GM19351 (cell line): ENCODE data around the gene EDC3.
A peak's percentile ranks its signal among the peaks of the same experiment; 100 is the strongest.
"Not testable (repeated sequence)": the region's sequence is repeated elsewhere in the genome, so short reads cannot be mapped to it uniquely, and the experiment has no call there.

Source experiments
- ATAC-seq: cut with Tn5 transposase; IDR thresholded peaks from one replicate; pipeline ENCODE4 v1.9.1; 2021; ENCODE audit warnings: mild to moderate bottlenecking, moderate library complexity; ENCODE audit not compliant: unreplicated experiment

EDC3 gene, protein sequence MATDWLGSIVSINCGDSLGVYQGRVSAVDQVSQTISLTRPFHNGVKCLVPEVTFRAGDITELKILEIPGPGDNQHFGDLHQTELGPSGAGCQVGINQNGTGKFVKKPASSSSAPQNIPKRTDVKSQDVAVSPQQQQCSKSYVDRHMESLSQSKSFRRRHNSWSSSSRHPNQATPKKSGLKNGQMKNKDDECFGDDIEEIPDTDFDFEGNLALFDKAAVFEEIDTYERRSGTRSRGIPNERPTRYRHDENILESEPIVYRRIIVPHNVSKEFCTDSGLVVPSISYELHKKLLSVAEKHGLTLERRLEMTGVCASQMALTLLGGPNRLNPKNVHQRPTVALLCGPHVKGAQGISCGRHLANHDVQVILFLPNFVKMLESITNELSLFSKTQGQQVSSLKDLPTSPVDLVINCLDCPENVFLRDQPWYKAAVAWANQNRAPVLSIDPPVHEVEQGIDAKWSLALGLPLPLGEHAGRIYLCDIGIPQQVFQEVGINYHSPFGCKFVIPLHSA

GRCh38 chr15:74695597-74696397 is at the start of gene EDC3:
TSS of gene EDC3 (minus strand) at chr15:74696024. CDS start at chr15:74675124, 20,900 bp downstream.
- peak; percentile 79 for ATAC-seq

- ATAC-seq, result no peak
These were observed 46.6 kb upstream of the EDC3 start for GRCh38 chr15:74742422-74742821.

GRCh38 chr15:74738239-74738638 is 42.4 kb upstream of the EDC3 start:
- not testable (repeated sequence) for ATAC-seq

DNA sequence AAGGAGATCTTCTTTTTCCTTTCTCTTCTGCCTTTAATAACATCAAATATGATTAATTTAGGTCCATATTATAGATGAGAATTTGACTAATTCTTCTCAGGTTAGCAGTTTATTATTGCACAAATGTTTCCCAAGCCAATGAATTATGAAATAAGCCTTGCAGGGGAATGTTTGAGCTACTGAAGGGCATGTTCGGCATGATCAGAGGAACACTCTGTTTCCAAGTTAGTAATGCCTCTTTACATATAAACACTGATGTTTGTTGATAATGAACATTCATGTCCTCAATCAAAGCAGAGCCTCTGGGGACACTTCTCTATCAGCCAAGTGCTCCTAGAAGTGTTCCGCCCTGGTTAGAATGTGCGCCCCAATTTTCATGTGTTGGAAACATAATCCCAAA is 39.5 kb upstream of the EDC3 start:
- ATAC-seq, result no peak

GRCh38 chr15:74733269-74733668 is 37.4 kb upstream of the EDC3 start:
- no peak for ATAC-seq

DNA sequence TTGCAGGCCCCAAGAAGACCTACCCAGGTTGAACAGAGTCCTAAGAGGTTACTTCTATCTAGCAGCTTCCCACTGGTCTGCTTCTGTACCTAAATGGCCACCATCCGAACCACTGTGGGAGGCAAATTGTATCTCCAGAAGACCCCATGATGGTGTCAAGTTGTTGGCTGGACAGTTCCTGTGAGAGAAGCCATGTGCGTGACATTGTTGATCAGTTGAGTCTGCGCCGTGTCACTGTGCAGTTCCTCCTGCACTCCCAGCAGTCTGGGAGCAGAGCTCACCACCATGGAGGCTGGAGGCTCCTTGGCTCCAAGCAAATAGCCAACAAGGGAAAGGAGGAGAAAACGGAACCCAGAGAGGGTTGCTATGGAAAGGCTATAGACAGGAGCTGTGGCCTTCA is 37.0 kb upstream of the EDC3 start:
- no peak for ATAC-seq

DNA sequence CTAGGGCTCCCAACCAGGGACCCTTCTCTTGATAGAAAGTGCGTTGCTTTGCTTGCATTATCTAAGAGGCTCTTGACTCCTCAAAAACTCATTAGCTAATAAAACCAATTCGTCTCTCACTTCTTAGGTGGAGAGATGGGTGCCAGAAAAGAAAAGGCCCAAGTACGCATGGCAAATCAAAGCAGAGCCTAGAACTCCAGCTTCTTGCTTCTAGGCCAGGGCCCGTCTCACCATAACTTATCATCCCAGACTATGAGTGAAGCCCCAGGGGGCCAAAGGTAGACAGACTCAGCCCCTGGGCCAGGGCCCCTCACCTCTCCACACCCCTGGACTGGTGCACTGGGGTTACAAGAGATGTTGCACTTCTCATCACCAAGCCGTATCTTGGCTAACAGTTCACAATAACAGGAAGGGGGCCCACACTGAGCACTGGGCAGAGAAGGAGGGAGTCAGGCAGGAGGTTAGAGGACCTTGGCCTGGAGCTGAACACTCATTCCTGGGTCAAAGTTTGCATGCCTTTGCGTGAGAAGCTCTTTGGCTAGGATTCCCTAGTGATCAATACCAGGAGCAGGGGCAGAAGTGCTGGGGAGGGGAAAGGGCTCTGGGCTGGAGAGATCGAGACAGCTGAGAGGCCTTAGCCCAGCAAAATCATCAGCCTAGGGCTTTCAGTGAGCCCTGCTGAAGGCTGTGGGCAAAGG is 34.9 kb upstream of the EDC3 start:
- ATAC-seq, result no peak

- not testable (repeated sequence) for ATAC-seq
These were observed 33.5 kb upstream of the EDC3 start for GRCh38 chr15:74729372-74729771.

DNA sequence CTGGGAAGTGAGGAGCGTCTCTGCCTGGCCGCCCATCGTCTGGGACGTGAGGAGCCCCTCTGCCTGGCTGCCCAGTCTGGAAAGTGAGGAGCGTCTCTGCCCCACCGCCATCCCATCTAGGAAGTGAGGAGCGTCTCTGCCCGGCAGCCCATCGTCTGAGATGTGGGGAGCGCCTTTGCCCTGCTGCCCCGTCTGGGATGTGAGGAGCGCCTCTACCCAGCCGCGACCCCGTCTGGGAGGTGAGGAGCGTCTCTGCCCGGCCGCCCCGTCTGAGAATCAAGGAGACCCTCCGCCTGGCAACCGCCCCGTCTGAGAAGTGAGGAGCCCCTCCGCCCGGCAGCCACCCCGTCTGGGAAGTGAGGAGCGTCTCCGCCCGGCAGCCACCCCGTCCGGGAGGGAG is 32.9 kb upstream of the EDC3 start:
- not testable (repeated sequence) for ATAC-seq

DNA sequence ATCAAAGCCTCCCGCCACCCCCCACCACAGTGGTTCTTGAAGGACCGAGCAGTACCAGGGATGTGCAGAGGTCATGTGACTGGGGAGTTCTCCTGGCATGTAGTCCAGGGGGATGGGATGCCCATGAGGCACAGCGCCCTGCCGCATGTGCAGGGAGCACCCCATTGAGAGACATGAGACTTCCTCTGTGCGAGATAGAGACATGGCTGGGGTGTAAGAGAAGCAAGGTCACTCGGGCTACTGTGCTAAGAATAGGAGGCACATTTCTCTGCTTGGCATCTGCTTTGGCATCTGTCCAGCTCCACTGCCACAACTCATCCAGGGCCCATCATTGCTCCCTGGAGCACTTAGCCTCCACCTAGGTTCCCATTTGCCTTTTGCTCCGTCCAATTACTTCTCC is 31.9 kb upstream of the EDC3 start:
- no peak for ATAC-seq

GRCh38 chr15:74726774-74727164 is 30.9 kb upstream of the EDC3 start:
- ATAC-seq, result no peak

GRCh38 chr15:74725845-74726773 is 30.3 kb upstream of the EDC3 start:
- ATAC-seq, result peak; percentile 43

DNA sequence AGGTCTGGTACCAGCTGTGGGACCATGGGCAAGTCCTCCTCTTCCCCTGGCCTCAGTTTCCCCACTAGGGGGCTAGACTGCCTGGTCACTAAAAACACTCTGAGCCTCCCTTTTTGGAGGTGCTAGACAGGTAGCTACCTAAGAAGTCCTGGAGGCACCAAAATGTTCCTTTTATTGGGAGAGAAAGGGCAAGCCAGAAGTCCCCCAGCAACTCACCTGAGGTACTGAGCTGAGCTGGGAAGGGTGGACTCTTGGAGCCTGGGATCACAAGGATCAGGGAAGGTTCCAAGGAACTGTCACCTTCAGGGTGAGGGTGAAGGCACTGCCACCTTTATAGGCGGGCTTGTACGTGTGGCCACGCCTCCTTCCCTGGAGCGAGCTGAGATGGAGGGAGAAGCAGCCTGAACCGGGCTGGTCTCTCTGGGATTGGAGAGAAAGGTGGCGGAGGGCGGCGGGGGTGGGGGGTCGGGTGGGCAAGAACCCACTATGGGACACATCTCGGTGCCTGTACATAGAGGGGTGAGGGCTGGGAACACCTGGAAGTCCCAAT is 29.5 kb upstream of the EDC3 start, which contains the start of gene CYP1A1:
Gene CYP1A1 (minus strand): TSS at position 304 of the 550 bp plus-strand sequence. CDS start 2,431 bp downstream, outside the sequence.
- ATAC-seq, result no peak

GRCh38 chr15:74724570-74725224 is 28.9 kb upstream of the EDC3 start:
- ATAC-seq, result no peak

DNA sequence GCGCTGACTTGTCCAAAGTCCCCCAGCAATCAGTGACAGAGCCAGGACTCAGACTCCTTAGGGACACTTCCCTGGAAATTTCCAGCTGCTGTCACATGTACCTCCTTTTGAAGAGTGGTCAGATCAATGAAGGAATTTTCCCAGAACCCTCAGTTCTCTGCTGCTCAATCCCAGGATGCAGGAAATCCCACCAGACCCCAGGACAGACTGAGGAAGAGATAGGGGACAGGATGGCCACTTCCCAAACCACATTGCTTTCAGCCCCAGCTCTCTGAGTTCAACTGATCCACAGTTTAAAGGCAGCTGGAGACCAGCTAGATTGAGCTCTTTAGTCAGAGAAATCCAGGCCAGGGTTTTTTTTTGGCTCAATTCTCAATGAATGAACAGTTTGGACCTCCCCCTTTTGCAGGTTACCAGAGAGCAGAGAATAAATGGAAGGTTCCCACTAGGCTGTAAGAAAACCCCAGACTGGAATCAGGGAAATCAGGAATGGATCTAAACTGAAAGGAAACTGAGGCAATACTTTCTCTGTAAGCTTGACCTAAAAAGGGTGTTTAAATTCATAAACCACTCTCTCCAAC is 28.0 kb upstream of the EDC3 start:
- ATAC-seq, result no peak

DNA sequence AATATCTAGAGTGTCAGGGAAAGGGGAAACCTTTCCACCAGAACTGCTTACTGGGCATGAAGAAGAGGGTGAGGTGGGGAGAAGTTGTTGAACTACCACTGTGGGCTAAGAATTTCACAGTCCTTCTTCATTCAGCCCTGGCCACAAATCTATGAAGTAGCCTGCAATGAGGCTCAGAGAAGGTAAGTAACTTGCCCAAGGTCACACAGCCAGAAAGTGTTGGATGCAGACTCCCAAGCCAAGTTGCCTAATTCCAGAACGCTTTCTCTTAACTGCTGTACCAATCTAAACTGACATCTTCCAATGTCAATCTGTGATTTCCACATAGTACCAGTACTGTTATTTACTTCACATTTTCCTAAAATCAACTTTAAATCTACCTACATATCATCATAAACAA is 27.4 kb upstream of the EDC3 start:
- no peak for ATAC-seq

DNA sequence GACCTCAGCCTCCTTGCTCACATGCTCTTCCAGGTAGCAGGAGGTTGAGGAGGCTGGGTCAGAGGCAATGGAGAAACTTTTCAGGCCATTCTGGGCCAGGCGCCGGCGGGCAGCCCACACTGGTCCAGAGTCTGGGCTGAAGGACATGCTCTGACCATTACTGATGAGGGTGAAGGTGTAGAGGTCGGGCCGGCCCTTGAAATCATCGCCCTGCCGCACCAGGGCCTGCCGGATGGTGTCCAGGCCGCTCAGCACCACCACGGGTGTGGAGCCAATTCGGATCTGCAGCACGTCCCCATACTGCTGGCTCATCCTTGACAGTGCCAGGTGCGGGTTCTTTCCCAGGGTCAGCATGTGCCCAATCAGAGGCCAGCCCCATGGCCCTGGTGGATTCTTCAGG is 26.8 kb upstream of the EDC3 start:
- no peak for ATAC-seq

GRCh38 chr15:74716651-74717050 is 20.8 kb upstream of the EDC3 start:
- no peak for ATAC-seq

- no peak for ATAC-seq
These were observed 16.5 kb upstream of the EDC3 start for GRCh38 chr15:74712311-74712710.
